ENCODE data around the gene SCAF4.
A peak's percentile ranks its signal among the peaks of the same experiment; 100 is the strongest.
"Not testable (repeated sequence)": the region's sequence is repeated elsewhere in the genome, so short reads cannot be mapped to it uniquely, and the experiment has no call there.

Gene SCAF4

DNA sequence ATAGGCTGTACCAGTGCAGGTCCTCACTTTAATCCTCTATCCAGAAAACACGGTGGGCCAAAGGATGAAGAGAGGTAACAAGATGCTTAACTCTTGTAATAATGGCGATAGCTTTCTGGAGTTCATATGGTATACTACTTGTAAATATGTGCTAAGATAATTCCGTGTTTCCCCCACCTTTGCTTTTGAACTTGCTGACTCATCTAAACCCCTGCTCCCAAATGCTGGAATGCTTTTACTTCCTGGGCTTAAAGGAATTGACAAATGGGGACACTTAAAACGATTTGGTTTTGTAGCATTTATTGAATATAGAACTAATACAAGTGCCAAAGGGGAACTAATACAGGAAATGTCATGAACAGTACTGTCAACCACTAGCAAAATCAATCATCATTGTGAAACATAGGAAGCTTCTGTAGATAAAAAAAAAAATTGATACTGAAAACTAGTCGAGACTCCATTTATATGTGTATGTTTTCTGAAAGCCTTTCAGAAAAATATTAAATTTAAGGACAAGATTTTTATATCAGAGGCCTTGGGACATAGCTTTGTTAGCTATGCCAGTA is 65.4 kb downstream of the SCAF4 start:
- no peaks in the 10 kb centered on the region for H3K9me3 ChIP-seq (ENCODE audit: control insufficient read depth, insufficient read depth, low read length)
- H3K9ac ChIP-seq (ENCODE audit: low read depth, low read length): no peak overlapping the region
- no peaks in the 10 kb centered on the region for H3K27me3 ChIP-seq (ENCODE audit: control insufficient read depth, insufficient read depth, low read length)
- H3K4me3 ChIP-seq (ENCODE audit: low read depth, low read length): no peak overlapping the region
- no peaks in the 10 kb centered on the region for H3K36me3 ChIP-seq (ENCODE audit: control insufficient read depth, insufficient read depth, low read length)
- peaks cover 7% of the 10 kb centered on the region for H3K4me1 ChIP-seq (ENCODE audit: control insufficient read depth, insufficient read depth, low read length)

DNA sequence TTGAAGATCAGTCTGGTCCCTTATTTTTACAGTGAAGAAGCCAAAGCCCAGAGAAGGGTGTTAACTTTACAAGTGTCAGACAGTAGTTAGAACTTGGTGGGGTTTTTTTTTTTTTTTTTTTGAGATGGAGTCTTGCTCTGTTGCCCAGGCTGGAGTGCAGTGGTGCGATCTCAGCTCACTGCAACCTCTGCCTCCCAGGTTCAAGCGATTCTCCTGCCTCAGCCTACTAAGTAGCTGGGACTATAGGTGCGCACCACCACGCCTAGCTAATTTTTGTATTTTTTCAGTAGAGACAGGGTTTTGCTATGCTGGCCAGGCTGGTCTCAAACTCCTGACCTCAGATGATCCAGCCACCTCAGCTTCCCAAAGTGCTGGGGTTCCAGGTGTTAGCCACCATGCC is 66.0 kb downstream of the SCAF4 start:
- not testable (repeated sequence) for H3K9me3 ChIP-seq (ENCODE audit: control insufficient read depth, insufficient read depth, low read length); H3K4me1 ChIP-seq (ENCODE audit: control insufficient read depth, insufficient read depth, low read length); H3K27me3 ChIP-seq (ENCODE audit: control insufficient read depth, insufficient read depth, low read length); H3K36me3 ChIP-seq (ENCODE audit: control insufficient read depth, insufficient read depth, low read length); H3K4me3 ChIP-seq (ENCODE audit: low read depth, low read length); H3K9ac ChIP-seq (ENCODE audit: low read depth, low read length)

GRCh38 chr21:31665397-31665796 is 66.5 kb downstream of the SCAF4 start:
- H3K9ac ChIP-seq (ENCODE audit: low read depth, low read length): no peak overlapping the region
- H3K27me3 ChIP-seq (ENCODE audit: control insufficient read depth, insufficient read depth, low read length): no peaks in the 10 kb centered on the region
- H3K9me3 ChIP-seq (ENCODE audit: control insufficient read depth, insufficient read depth, low read length): no peaks in the 10 kb centered on the region
- peaks cover 2% of the 10 kb centered on the region for H3K4me1 ChIP-seq (ENCODE audit: control insufficient read depth, insufficient read depth, low read length)
- H3K36me3 ChIP-seq (ENCODE audit: control insufficient read depth, insufficient read depth, low read length): no peaks in the 10 kb centered on the region
- H3K4me3 ChIP-seq (ENCODE audit: low read depth, low read length): no peak overlapping the region

GRCh38 chr21:31663584-31664249 is 68.2 kb downstream of the SCAF4 start:
- Histone ChIP-seq H3K9me3 (ENCODE audit: control insufficient read depth, insufficient read depth, low read length) (no peaks in the 10 kb centered on the region), H3K36me3 (ENCODE audit: control insufficient read depth, insufficient read depth, low read length) (no peaks in the 10 kb centered on the region), H3K9ac (ENCODE audit: low read depth, low read length) (no peak overlapping the region), H3K4me3 (ENCODE audit: low read depth, low read length) (no peak overlapping the region), H3K4me1 (ENCODE audit: control insufficient read depth, insufficient read depth, low read length) (no peaks in the 10 kb centered on the region), H3K27me3 (ENCODE audit: control insufficient read depth, insufficient read depth, low read length) (no peaks in the 10 kb centered on the region)

DNA sequence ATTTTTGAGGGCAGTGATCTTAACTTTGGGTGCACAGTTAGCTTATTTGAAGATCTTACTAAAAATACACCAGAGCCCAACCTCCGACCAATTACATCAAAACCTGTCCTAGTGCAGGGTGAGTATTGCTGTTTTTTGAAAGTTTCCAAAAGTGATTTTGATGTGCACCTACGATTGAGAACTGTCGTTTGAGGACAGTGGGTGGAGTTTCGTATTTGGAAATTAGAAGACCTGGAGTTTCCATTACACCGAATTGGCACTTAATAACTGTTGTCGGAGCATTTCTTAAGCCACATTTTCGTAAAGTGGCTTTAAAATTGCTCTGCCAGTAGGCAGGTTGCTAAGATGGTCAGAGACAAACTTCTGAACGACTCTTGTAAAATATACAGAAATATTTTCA is 71.3 kb downstream of the SCAF4 start:
- peak overlapping the region; percentile 81 for H3K4me3 ChIP-seq (ENCODE audit: low read depth, low read length)
- H3K27me3 ChIP-seq (ENCODE audit: control insufficient read depth, insufficient read depth, low read length): no peaks in the 10 kb centered on the region
- H3K9me3 ChIP-seq (ENCODE audit: control insufficient read depth, insufficient read depth, low read length): no peaks in the 10 kb centered on the region
- peak overlapping the region; percentile 19 for H3K9ac ChIP-seq (ENCODE audit: low read depth, low read length)
- H3K4me1 ChIP-seq (ENCODE audit: control insufficient read depth, insufficient read depth, low read length): no peaks in the 10 kb centered on the region
- H3K36me3 ChIP-seq (ENCODE audit: control insufficient read depth, insufficient read depth, low read length): no peaks in the 10 kb centered on the region

DNA sequence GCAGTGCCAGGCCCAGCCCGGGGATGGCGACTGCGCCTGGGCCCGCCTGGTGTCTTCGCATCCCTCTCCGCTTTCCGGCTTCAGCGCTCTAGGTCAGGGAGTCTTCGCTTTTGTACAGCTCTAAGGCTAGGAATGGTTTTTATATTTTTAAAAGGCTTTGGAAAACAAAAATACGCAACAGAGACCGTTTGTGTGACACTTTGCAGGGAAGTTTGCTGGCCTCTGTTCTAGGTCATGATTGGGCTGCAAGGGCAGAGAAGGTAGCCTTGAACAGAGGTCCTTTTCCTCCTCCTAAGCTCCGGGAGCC is 71.7 kb downstream of the SCAF4 start:
- no peaks in the 10 kb centered on the region for H3K4me1 ChIP-seq (ENCODE audit: control insufficient read depth, insufficient read depth, low read length)
- no peaks in the 10 kb centered on the region for H3K9me3 ChIP-seq (ENCODE audit: control insufficient read depth, insufficient read depth, low read length)
- peak overlapping the region; percentile 81 for H3K4me3 ChIP-seq (ENCODE audit: low read depth, low read length)
- no peaks in the 10 kb centered on the region for H3K27me3 ChIP-seq (ENCODE audit: control insufficient read depth, insufficient read depth, low read length)
- H3K9ac ChIP-seq (ENCODE audit: low read depth, low read length): peak overlapping the region; percentile 19
- H3K36me3 ChIP-seq (ENCODE audit: control insufficient read depth, insufficient read depth, low read length): no peaks in the 10 kb centered on the region

DNA sequence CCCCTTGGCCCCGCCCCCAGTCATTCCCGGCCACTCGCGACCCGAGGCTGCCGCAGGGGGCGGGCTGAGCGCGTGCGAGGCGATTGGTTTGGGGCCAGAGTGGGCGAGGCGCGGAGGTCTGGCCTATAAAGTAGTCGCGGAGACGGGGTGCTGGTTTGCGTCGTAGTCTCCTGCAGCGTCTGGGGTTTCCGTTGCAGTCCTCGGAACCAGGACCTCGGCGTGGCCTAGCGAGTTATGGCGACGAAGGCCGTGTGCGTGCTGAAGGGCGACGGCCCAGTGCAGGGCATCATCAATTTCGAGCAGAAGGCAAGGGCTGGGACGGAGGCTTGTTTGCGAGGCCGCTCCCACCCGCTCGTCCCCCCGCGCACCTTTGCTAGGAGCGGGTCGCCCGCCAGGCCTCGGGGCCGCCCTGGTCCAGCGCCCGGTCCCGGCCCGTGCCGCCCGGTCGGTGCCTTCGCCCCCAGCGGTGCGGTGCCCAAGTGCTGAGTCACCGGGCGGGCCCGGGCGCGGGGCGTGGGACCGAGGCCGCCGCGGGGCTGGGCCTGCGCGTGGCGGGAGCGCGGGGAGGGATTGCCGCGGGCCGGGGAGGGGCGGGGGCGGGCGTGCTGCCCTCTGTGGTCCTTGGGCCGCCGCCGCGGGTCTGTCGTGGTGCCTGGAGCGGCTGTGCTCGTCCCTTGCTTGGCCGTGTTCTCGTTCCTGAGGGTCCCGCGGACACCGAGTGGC is 72.2 kb downstream of the SCAF4 start, which contains the start of gene SOD1:
Gene SOD1, plus strand, starts transcription at position 158 of the 723 bp plus-strand sequence. Its CDS starts 77 bp downstream, at position 235.
- Histone ChIP-seq H3K9me3 (ENCODE audit: control insufficient read depth, insufficient read depth, low read length) (no peaks in the 10 kb centered on the region), H3K36me3 (ENCODE audit: control insufficient read depth, insufficient read depth, low read length) (no peaks in the 10 kb centered on the region), H3K9ac (ENCODE audit: low read depth, low read length) (peak within 1 kb of the TSS; percentile 71), H3K4me3 (ENCODE audit: low read depth, low read length) (peak within 1 kb of the TSS; percentile 81), H3K4me1 (ENCODE audit: control insufficient read depth, insufficient read depth, low read length) (no peaks in the 10 kb centered on the region), H3K27me3 (ENCODE audit: control insufficient read depth, insufficient read depth, low read length) (no peaks in the 10 kb centered on the region)

DNA sequence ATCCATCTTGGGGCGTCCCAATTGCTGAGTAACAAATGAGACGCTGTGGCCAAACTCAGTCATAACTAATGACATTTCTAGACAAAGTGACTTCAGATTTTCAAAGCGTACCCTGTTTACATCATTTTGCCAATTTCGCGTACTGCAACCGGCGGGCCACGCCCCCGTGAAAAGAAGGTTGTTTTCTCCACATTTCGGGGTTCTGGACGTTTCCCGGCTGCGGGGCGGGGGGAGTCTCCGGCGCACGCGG is 72.7 kb downstream of the SCAF4 start:
- H3K36me3 ChIP-seq (ENCODE audit: control insufficient read depth, insufficient read depth, low read length): no peaks in the 10 kb centered on the region
- H3K9ac ChIP-seq (ENCODE audit: low read depth, low read length): no peak overlapping the region
- H3K9me3 ChIP-seq (ENCODE audit: control insufficient read depth, insufficient read depth, low read length): no peaks in the 10 kb centered on the region
- H3K4me3 ChIP-seq (ENCODE audit: low read depth, low read length): peak overlapping the region; percentile 33
- H3K4me1 ChIP-seq (ENCODE audit: control insufficient read depth, insufficient read depth, low read length): no peaks in the 10 kb centered on the region
- H3K27me3 ChIP-seq (ENCODE audit: control insufficient read depth, insufficient read depth, low read length): no peaks in the 10 kb centered on the region

- no peaks in the 10 kb centered on the region for H3K27me3 ChIP-seq (ENCODE audit: control insufficient read depth, insufficient read depth, low read length)
- no peaks in the 10 kb centered on the region for H3K4me1 ChIP-seq (ENCODE audit: control insufficient read depth, insufficient read depth, low read length)
- H3K36me3 ChIP-seq (ENCODE audit: control insufficient read depth, insufficient read depth, low read length): no peaks in the 10 kb centered on the region
- no peak overlapping the region for H3K4me3 ChIP-seq (ENCODE audit: low read depth, low read length)
- H3K9ac ChIP-seq (ENCODE audit: low read depth, low read length): no peak overlapping the region
- H3K9me3 ChIP-seq (ENCODE audit: control insufficient read depth, insufficient read depth, low read length): no peaks in the 10 kb centered on the region
These were observed 73.9 kb downstream of the SCAF4 start for GRCh38 chr21:31658053-31658452.

DNA sequence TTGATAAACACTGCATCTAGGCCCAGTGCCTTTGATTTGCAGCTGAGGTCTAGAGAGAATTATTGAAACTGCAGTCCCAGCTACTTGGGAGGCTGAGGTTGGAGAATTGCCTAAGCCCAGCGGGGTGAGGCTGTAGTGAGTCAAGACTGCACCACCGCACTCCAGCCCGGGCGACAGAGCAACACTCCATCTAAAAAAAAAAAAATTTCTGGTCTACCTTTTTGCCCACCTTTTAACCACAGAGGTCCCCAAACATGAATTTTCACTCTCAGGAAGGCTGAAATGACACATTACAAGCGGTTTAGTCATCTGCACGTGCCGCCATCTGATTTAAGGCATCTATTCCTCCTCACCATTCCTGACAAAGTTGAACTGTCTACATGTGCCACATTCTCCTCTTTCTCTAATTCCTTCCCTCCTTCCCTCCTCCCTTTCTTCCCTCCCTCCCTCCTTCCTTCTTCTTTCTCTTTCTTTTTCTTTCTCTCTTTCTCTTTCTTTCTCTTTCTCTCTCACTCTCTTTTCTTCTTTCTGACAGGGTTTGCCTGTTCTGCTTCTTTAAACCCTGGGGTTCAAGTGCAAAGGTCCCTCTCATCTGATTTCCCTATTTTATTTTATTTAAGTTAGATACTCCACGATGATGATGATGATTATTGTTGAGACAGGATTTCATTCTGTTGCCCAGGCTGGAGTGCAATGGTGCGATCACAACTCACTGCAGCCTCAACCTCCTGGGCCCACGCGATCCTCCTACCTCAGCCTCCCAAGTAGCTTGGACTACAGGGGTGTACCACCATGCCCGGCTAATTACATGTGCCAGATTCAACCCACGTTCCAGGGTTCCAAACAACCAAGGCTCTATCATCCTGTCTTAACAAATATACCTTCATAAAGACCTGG is 75.5 kb downstream of the SCAF4 start:
- Histone ChIP-seq H3K27me3 (ENCODE audit: control insufficient read depth, insufficient read depth, low read length) (no peaks in the 10 kb centered on the region), H3K9me3 (ENCODE audit: control insufficient read depth, insufficient read depth, low read length) (no peaks in the 10 kb centered on the region), H3K4me1 (ENCODE audit: control insufficient read depth, insufficient read depth, low read length) (no peaks in the 10 kb centered on the region), H3K36me3 (ENCODE audit: control insufficient read depth, insufficient read depth, low read length) (no peaks in the 10 kb centered on the region), H3K9ac (ENCODE audit: low read depth, low read length) (no peak overlapping the region), H3K4me3 (ENCODE audit: low read depth, low read length) (no peak overlapping the region)

GRCh38 chr21:31654821-31655580 is 76.9 kb downstream of the SCAF4 start:
- not testable (repeated sequence) for H3K36me3 ChIP-seq (ENCODE audit: control insufficient read depth, insufficient read depth, low read length); H3K4me1 ChIP-seq (ENCODE audit: control insufficient read depth, insufficient read depth, low read length); H3K9me3 ChIP-seq (ENCODE audit: control insufficient read depth, insufficient read depth, low read length); H3K27me3 ChIP-seq (ENCODE audit: control insufficient read depth, insufficient read depth, low read length); H3K4me3 ChIP-seq (ENCODE audit: low read depth, low read length); H3K9ac ChIP-seq (ENCODE audit: low read depth, low read length)

All from iPS-15b (cell line).